IPS DF 6.9 (cell line): ENCODE results near the gene S100A8.
"Not testable (repeated sequence)": the region's sequence is repeated elsewhere in the genome, so short reads cannot be mapped to it uniquely, and the experiment has no call there.

ENCODE experiments used
- DNase-seq: peaks from one replicate; pipeline ENCODE4 v3.0.0-alpha.2; 2013; ENCODE audit warnings: low read depth, low spot score
- H3K27ac ChIP-seq: one replicate; pipeline ENCODE4 v1.5.1; 2013; ENCODE audit warnings: low read length, control low read depth
- H3K27me3 ChIP-seq: 2 replicates; pipeline ENCODE4 v1.6.1; 2013; ENCODE audit warnings: mild to moderate bottlenecking, low read length; ENCODE audit not compliant: control insufficient read depth, insufficient read depth
- H3K36me3 ChIP-seq: 2 replicates; pipeline ENCODE4 v1.6.1; 2013; ENCODE audit warnings: low read length; ENCODE audit not compliant: control insufficient read depth, insufficient read depth
- H3K4me1 ChIP-seq: 2 replicates; pipeline ENCODE4 v1.6.1; 2013; ENCODE audit warnings: low read length; ENCODE audit not compliant: control insufficient read depth, insufficient read depth
- H3K4me3 ChIP-seq: 2 replicates; pipeline ENCODE4 v1.5.1; 2013; ENCODE audit warnings: mild to moderate bottlenecking, low read length
- H3K9me3 ChIP-seq: 2 replicates; pipeline ENCODE4 v1.6.1; 2013; ENCODE audit warnings: low read length, inconsistent platforms; ENCODE audit not compliant: control insufficient read depth, insufficient read depth
- WGBS: extraction: QIAGEN DNeasy Blood & Tissue Kit; methylation state at CpG from one replicate; pipeline ENCODE4 v1.1.7; 2013; ENCODE audit warnings: mixed read lengths, missing lambda C conversion rate; ENCODE audit not compliant: insufficient read length, insufficient coverage; 5-methylcytosine and 5-hydroxymethylcytosine counted together

The S100A8 gene

GRCh38 chr1:153430166-153430553 is 39.3 kb upstream of the S100A8 start:
- no peaks in the 10 kb centered on the region for H3K27me3 ChIP-seq
- no peaks in the 10 kb centered on the region for H3K36me3 ChIP-seq
- H3K9me3 ChIP-seq, result no peaks in the 10 kb centered on the region
- H3K27ac ChIP-seq, result no peak overlapping the region
- no peak overlapping the region for H3K4me3 ChIP-seq
- no peak for DNase-seq
- peaks cover 2% of the 10 kb centered on the region; the same call in 1 of the 2 replicates for H3K4me1 ChIP-seq
- WGBS, result no CpG with 5 or more reads among the region's 2 CpGs

- H3K27me3 ChIP-seq, result no peaks in the 10 kb centered on the region
- no peak overlapping the region for H3K4me3 ChIP-seq
- no peak for DNase-seq
Measured at GRCh38 chr1:153429266-153430165, 38.6 kb upstream of the S100A8 start.

GRCh38 chr1:153428791-153429190 is 37.9 kb upstream of the S100A8 start:
- peaks cover 2% of the 10 kb centered on the region; the same call in 1 of the 2 replicates for H3K4me1 ChIP-seq
- H3K27me3 ChIP-seq, result no peaks in the 10 kb centered on the region
- no peaks in the 10 kb centered on the region for H3K36me3 ChIP-seq
- H3K27ac ChIP-seq, result no peak overlapping the region
- no CpG with 5 or more reads among the region's 6 CpGs for WGBS
- peak; percentile 4 for DNase-seq
- H3K4me3 ChIP-seq, result no peak overlapping the region
- no peaks in the 10 kb centered on the region for H3K9me3 ChIP-seq

More at GRCh38 chr1:153429266-153430165, 38.6 kb upstream of the S100A8 start:
- Histone ChIP-seq H3K36me3 (no peaks in the 10 kb centered on the region), H3K27ac (no peak overlapping the region), H3K4me1 (peaks cover 2% of the 10 kb centered on the region; the same call in 1 of the 2 replicates), H3K9me3 (no peaks in the 10 kb centered on the region)
- no CpG with 5 or more reads among the region's 7 CpGs for WGBS

- H3K4me1 ChIP-seq, result peaks cover 2% of the 10 kb centered on the region; the same call in 1 of the 2 replicates
- no peak for DNase-seq
- WGBS, result no CpG with 5 or more reads among the region's 12 CpGs
- no peaks in the 10 kb centered on the region for H3K36me3 ChIP-seq
- no peaks in the 10 kb centered on the region for H3K9me3 ChIP-seq
- H3K27me3 ChIP-seq, result no peaks in the 10 kb centered on the region
- H3K27ac ChIP-seq, result no peak overlapping the region
- no peak overlapping the region for H3K4me3 ChIP-seq
Measured at GRCh38 chr1:153428073-153428638, 37.3 kb upstream of the S100A8 start.

DNA sequence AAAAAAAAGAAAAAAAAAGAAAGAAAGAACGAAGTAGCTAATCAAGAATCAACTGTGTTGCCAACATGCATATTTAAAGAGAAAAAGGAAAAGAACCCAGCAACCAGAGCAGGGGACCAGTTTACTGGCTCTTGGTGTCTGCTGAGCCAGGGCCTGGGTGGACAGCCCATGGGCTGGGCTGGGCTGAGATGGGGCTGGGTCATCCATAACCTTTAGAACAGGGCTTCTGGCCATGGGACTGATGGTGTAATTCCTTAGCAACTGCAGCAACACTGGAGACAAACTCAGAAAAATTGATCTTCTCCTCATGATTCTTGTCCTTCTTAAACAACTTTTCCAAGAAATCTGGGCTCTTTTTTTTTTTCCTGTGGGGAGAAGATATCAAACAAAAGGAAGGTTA is 35.9 kb upstream of the S100A8 start:
- Histone ChIP-seq H3K27ac (no peak overlapping the region), H3K36me3 (no peaks in the 10 kb centered on the region), H3K9me3 (no peaks in the 10 kb centered on the region), H3K4me1 (peaks cover 2% of the 10 kb centered on the region; the same call in 1 of the 2 replicates), H3K4me3 (no peak overlapping the region), H3K27me3 (no peaks in the 10 kb centered on the region)
- no CpG with 5 or more reads among the region's 1 CpG for WGBS
- DNase-seq, result no peak

GRCh38 chr1:153422450-153423068 is 31.7 kb upstream of the S100A8 start:
- no CpG with 5 or more reads among the region's 6 CpGs for WGBS

DNA sequence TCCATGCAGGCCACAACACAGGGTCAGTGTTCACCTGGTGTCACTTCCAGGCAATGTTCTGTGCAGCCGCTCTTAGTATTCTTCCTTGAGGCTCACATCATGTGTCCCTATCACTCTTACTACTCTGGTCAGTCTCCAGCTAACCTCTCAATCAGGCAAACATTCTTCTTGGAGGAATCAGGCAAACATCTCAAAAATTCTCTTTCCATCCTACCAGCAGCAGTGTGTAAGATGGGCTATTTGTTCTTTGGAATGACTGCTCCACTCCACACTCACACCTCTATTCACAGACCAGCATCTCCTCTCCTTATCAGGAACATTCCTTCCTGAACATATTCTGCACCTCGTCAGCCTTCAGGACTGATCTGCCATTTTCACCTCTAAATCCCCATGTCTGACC is 29.4 kb upstream of the S100A8 start:
- Histone ChIP-seq H3K27ac (no peak overlapping the region), H3K27me3 (no peaks in the 10 kb centered on the region), H3K36me3 (no peaks in the 10 kb centered on the region), H3K4me3 (no peak overlapping the region), H3K4me1 (no peaks in the 10 kb centered on the region), H3K9me3 (no peaks in the 10 kb centered on the region)
- no CpG with 5 or more reads among the region's 2 CpGs for WGBS
- DNase-seq, result no peak

More at GRCh38 chr1:153422450-153423068, 31.7 kb upstream of the S100A8 start:
- no peak overlapping the region for H3K27ac ChIP-seq
- H3K4me3 ChIP-seq, result no peak overlapping the region
- H3K36me3 ChIP-seq, result no peaks in the 10 kb centered on the region
- no peaks in the 10 kb centered on the region for H3K27me3 ChIP-seq
- H3K4me1 ChIP-seq, result no peaks in the 10 kb centered on the region
- H3K9me3 ChIP-seq, result no peaks in the 10 kb centered on the region
- DNase-seq, result peak; percentile 25

GRCh38 chr1:153419436-153419793 is 28.5 kb upstream of the S100A8 start:
- no CpG with 5 or more reads among the region's 2 CpGs for WGBS
- H3K4me1 ChIP-seq, H3K9me3 ChIP-seq, DNase-seq, H3K36me3 ChIP-seq, H3K27ac ChIP-seq, H3K27me3 ChIP-seq, H3K4me3 ChIP-seq: not testable (repeated sequence)

DNA sequence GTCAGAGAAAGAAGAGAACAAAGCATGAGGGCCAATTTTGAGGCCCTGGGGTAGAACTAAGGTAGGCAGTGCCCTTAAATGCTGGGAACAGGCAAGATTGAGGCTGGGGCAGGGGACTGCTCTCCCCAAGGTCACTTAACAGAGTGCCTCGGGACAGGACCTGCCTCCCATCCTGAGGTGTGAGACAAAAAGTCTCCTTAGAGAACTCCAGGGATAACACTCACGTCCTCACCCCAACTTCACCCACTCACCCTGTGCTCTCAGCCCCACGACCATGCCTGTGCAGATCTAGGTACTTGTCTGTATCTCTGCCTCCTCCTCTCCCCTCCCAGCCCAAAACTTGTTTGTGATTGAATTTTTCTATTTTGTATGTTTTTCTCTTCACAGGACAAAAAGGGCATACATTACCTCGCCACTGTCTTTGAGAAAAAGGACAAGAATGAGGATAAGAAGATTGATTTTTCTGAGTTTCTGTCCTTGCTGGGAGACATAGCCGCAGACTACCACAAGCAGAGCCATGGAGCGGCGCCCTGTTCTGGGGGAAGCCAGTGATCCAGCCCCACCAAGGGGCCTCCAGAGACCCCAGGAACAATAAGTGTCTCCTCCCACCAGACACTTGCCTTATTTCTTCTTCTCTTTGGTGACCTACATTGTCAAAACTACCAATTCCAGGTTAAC is 28.0 kb upstream of the S100A8 start:
- H3K27me3 ChIP-seq, H3K4me3 ChIP-seq, H3K27ac ChIP-seq, DNase-seq, H3K9me3 ChIP-seq, H3K4me1 ChIP-seq, H3K36me3 ChIP-seq: not testable (repeated sequence)
- WGBS, result no CpG with 5 or more reads among the region's 7 CpGs
